ENCODE measurements around the gene HORMAD1. TPM values are rescaled to one million over a fixed set of nuclear protein-coding genes. Genes with fewer than 3 reads are reported as not detected.

The HORMAD1 gene
- 0.13 TPM in 1 of 2 replicates, not detected in the other for total RNA-seq

DNA sequence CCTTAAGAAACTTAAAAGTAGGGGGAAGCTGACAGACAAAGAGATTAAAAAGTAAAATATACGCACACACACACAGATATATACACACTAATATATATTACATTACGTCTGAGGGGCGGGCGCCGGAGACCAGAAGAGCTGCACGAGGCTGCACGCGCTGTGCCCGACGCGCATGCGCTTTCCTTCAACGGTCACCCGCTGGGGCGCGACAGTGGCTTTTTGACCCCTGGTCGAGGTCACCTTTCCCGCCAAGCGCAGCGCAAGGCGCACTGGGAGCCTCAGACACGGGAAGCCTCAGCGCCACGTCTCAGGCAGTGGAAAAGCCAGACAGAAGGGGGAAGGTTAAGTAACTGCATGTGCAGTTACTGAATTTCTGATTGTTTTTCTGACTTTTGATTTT lies at the start of gene HORMAD1:
Gene HORMAD1 (minus strand): TSS at position 193 of the 400 bp plus-strand sequence. CDS start 1,390 bp downstream, outside the sequence.

DNA sequence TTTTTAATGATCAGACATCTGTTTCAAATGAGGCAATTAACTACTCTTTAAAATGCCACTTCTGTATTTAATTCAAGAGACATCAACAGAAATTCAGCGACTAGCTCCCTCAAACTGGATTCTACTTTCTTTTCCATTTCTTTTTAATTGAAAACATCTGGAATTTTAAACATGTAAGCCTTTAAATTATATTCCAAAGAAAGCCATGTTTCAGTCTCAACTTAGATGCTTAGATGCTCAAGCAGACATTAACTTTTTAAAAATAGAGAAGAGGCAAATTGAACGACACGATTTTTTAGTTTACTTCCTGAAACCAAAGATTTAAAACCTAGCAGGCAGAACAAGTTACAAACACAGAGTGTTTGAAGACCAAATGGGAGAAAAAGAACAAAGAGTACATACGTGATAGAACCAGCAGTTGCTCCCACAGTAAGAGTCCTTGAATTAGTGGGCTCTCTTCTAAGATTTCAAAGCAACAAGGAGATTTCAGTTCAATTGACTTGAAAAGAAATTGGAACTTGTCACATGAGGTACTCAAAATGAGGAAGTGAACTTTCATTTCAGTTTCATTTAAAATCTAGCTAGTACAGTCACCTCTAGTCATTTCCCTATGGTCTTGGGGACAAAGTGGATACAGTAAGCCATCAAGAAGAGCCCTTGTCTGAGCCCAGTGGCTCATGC lies 44.7 kb upstream of the HORMAD1 start, which contains the start of gene CTSS:
Gene CTSS (minus strand): TSS at position 483 of the 681 bp plus-strand sequence. CDS start 1,015 bp downstream, outside the sequence.

DNA sequence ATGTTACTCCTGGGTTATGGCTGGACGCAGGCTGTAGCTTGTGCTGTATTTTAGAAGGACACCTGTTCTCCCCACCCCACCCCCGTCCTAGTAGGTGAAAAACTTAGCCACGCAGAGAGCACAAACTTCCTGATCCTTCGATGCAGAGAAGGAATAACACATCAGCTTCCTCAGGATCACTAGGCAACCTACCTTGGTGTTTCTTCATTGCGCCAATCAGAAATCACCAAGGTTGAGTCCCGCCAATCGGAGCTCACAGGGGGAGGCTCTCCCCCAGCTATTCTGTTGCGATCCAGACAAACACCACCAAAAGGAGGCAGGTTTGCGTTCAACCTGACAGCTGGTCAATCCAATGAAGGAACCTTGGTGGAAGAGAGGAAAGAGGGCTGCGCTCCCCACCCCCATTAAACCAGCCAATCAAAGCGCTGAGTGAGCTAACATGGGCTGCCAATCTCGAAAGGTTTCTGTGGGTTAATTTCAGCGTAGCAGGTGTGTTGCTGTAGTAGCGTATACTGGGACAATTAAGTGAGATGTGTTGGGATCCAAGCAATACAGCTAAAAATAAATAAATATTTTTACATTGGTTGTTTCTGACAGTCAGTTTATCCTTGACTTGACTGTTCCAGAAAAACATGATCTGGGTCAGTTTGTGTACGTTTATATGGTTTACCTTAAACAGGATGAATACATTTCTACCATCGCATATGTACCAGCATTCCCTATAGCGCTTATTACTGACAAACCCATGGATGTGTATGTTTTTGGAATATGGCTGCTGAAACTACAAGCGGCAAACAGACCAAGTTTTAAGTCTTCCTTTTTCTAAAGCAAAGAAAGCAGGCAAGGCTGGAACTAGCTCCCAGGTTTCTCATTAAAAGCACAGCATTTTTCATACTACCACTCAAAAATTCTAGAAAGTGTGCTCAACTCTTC lies 23.4 kb downstream of the HORMAD1 start, which contains the start of gene GOLPH3L:
Gene GOLPH3L (minus strand): TSS at position 160 of the 933 bp plus-strand sequence. CDS start 2,316 bp downstream, outside the sequence.

Other genes with a start within 250 kb of the HORMAD1 start
- gene TARS2, start 233.5 kb downstream of the HORMAD1 start, total RNA-seq, result 7.4 and 11.5 TPM in 2 replicates
- gene ECM1, start 212.8 kb downstream of the HORMAD1 start, total RNA-seq, result 0.16 and 0.38 TPM in 2 replicates
- not detected in 2 replicates for gene FALEC, start 205.1 kb downstream of the HORMAD1 start, total RNA-seq
- under 0.01 and 0.44 TPM in 2 replicates for gene ADAMTSL4, start 171.5 kb downstream of the HORMAD1 start, total RNA-seq
- gene MCL1, start 141.3 kb downstream of the HORMAD1 start, total RNA-seq, result 122 and 253 TPM in 2 replicates
- 69.2 and 77.7 TPM in 2 replicates for gene ENSA, start 91.3 kb downstream of the HORMAD1 start, total RNA-seq
- gene GOLPH3L, start 23.7 kb downstream of the HORMAD1 start, total RNA-seq, result 7.9 and 18.1 TPM in 2 replicates
- 45.8 and 116 TPM in 2 replicates for gene CTSS, start 44.9 kb upstream of the HORMAD1 start, total RNA-seq
- 0.81 and 2.5 TPM in 2 replicates for gene CTSK, start 87.4 kb upstream of the HORMAD1 start, total RNA-seq
- gene ARNT, start 155.7 kb upstream of the HORMAD1 start, total RNA-seq, result 12.6 and 38.4 TPM in 2 replicates
- gene CTXND2, start 166.2 kb upstream of the HORMAD1 start, total RNA-seq, result not detected in 2 replicates
- gene SETDB1, start 205.5 kb upstream of the HORMAD1 start, total RNA-seq, result 24.6 and 44.6 TPM in 2 replicates